ENCODE results near the gene VEGFA.

Gene VEGFA

DNA sequence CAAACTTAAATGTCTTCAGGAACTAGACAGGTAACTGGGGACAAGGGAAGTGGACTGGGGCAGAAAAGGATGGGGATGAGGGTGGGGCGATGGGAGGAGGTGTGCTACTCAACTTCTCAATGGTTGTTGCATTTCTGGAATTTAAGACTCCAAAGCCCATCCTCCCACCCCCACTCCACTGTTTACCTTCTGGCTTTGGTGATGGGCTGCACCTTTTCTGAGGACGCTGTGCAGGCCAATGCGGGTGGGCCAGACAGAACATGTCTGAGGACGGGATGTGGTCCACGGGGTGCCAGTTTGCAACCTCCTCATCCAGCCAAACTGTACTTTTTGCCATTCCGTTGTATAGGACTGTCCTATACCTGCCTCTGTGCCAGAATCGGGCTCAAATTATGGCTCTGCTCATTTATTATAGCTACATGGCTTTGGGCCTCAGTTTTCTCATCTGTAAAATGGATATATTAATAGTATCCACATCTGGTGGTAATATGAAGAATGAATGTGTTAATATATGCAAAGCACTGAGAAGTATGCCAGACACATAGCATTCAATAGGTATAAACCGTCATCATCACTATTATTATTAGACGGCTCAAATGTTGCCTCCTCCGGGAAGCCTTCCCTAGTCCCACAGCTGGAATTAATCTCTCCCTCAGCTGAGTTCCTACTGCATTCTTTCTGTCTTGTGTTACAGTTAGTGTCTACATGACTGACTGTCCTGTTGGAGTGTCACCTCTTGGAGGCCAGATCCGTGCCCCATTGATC is 31.0 kb upstream of the VEGFA start:
- no peak for DNase-seq (ENCODE audit: extremely low read depth in 1 of 2, low read depth in 1 of 2)

- no peak for DNase-seq (ENCODE audit: extremely low read depth in 1 of 2, low read depth in 1 of 2)
Measured at GRCh38 chr6:43739642-43740091, 30.3 kb upstream of the VEGFA start.

GRCh38 chr6:43740321-43740960 is 29.6 kb upstream of the VEGFA start:
- DNase-seq (ENCODE audit: extremely low read depth in 1 of 2, low read depth in 1 of 2), result no peak

GRCh38 chr6:43740961-43741764 is 28.8 kb upstream of the VEGFA start:
- DNase-seq (ENCODE audit: extremely low read depth in 1 of 2, low read depth in 1 of 2), result no peak

GRCh38 chr6:43741829-43742228 is 28.2 kb upstream of the VEGFA start:
- DNase-seq (ENCODE audit: extremely low read depth in 1 of 2, low read depth in 1 of 2), result no peak

GRCh38 chr6:43742285-43742684 is 27.7 kb upstream of the VEGFA start:
- DNase-seq (ENCODE audit: extremely low read depth in 1 of 2, low read depth in 1 of 2), result no peak

DNA sequence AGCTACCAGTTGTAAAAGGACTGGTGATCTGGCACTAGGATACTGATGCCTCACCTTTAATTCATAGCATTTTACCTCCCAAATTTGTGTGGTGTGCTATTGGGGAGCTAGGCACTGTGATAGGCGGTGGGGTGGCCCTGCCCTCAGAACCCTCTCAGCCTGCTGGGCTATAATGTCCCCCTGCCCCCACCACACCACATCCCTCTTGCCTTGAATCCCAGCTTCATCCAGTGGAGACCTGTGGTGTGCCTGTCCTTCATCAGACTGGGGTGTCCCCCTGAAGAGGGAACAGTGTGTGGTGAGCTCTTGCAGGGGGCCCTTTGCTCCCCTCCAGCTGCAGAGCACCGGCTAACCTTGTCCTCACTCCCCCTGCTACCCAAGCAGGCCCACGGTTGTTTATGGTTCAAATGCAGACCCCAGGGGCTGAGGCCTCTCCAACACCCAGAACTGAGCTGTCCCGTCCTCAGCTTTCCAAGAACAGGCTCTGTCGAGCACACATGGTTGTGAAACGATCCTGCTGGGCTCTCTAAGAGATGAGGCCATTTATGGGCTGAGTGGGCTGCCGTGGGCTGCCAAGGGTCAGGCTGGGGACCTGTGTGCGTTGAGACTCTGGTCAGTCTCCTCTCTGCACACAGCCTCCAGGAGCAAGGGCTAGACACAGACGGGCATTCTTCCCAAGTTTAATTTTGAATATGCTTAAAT is 26.9 kb upstream of the VEGFA start:
- no peak for DNase-seq (ENCODE audit: extremely low read depth in 1 of 2, low read depth in 1 of 2)

DNA sequence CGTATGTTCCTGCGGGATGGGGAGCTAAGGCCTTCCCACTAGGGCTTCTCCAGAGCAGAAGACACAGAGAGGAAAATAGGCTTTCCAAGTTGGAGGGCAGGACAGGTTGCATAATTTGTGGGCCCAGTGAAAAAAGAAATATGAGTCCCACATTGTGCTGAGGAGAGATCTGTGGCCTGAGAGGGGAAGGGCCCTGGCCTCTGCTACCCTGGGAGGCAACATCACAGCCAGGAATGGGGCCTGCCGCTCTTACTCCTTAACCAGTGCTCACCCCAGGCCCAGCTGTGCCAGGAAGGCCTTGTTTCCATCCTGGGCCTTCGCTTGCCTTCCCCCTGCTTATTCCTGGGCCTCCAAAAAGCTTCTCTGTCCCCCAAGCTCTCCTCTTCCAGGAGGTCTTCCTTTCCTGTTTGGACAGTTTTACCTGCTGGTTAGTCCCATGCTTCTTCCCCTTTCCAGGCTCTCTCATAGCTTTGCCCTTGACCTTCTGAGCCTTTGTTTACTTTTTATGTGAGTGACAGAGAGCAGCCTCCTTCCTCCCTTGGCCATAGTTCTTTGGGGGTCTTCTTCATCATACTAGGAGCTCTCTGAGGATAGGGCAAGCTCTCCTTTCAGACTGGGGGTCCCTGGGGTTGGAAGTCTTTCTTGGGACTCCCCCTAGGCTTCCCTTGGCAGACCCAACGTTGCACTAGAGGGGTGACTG is 26.2 kb upstream of the VEGFA start:
- DNase-seq (ENCODE audit: extremely low read depth in 1 of 2, low read depth in 1 of 2), result no peak

DNA sequence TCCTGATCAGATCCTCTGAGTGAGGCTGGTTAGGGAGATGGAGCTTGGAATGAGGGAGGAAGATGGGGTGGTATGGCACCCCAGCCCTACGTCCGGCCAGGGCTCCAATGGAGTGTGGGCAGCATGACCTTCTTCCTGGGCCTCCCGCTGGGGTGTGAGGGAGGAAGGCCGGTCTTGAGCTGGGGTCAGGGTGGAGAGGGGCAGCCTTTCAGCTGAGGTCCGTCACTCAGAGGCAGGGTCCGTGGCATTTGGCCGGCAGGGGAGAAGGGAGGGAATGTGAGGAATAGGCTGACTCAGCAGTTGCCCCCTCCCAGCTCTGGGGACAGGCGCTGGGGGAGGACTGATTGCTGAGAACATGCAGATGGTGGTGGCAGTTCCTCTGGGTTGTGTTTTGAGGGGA is 25.5 kb upstream of the VEGFA start:
- no peak for DNase-seq (ENCODE audit: extremely low read depth in 1 of 2, low read depth in 1 of 2)

DNA sequence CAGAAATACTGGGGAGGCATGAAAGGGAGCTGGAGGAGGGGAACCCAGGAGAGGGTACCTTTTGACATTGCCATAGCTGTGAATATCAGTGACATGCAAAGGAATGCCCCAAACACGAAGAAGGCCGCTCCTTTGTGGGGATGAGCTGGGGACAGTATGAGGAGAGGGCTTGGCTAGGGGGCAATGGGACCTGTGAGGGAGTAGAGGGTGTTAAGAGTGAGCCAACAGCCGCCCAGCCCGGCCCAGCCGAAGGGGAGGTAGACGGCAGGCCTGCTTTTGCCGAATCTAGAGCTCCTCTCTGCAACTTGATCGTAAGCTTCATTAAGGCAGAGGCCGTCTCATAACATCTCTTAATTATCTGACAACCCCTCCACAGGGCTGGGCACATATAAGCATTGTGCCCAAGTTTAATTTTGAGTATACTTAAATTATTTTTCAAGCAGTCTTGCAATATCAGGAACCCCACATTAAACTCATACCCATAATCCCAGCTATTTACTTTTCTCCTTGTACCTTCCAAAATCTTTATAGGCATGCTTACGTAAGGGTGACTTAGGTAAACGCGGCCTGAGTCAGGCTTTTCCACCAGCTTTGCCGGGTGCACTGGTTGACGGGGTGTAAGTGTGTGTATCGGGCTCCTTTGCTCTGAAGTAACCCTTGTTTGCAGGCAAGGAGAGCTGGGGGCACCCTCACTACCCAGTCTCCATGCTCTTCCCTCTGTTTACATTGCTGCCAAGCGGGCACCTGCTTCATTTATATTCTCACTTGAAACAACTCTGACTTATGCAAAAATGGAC is 24.9 kb upstream of the VEGFA start:
- no peak for DNase-seq (ENCODE audit: extremely low read depth in 1 of 2, low read depth in 1 of 2)

DNA sequence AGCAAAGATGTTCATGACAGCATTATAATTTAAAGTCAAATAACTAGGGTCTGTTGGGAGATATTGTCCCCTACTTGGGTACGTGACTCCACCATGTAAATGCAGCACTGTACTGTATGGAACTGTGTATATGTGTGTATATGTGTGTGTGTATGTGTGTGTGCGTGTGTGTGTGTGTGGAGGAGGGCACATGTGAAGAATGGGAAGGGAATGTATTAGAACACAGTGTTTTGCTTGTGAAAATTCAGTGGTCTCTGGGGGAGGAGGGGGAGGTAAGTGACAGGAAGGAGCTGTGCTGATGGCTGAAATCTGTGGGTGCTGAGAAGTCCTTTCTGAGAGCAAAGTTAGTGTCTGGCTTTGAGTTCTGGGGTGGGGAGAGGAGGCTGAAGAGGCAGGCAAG is 23.9 kb upstream of the VEGFA start:
- no peak for DNase-seq (ENCODE audit: extremely low read depth in 1 of 2, low read depth in 1 of 2)

GRCh38 chr6:43746613-43747102 is 23.4 kb upstream of the VEGFA start:
- no peak for DNase-seq (ENCODE audit: extremely low read depth in 1 of 2, low read depth in 1 of 2)

- DNase-seq (ENCODE audit: extremely low read depth in 1 of 2, low read depth in 1 of 2), result no peak
Measured at GRCh38 chr6:43747784-43748183, 22.2 kb upstream of the VEGFA start.

DNA sequence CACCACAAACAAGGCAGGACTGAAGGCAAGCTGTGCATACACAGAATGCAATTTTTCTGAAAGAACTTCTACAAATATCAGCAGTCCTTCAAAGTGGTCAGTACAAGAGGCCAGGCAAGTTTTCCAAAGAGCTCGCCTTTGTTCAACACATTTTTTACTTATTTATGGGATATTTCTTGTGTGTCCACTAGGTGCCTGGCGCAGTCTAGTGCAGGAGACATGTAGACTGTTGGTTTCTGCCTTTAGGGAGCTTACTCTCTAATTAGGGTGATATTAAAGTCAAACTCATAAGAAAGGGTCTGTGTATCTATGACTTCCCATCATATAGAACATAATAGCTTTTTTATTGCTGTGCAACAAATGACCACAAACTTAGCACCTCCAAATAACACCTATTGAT is 21.2 kb upstream of the VEGFA start:
- no peak for DNase-seq (ENCODE audit: extremely low read depth in 1 of 2, low read depth in 1 of 2)

GRCh38 chr6:43749461-43749860 is 20.6 kb upstream of the VEGFA start:
- no peak for DNase-seq (ENCODE audit: extremely low read depth in 1 of 2, low read depth in 1 of 2)

- DNase-seq (ENCODE audit: extremely low read depth in 1 of 2, low read depth in 1 of 2), result no peak
Measured at GRCh38 chr6:43750622-43751021, 19.4 kb upstream of the VEGFA start.

GRCh38 chr6:43753570-43754183 is 16.3 kb upstream of the VEGFA start:
- DNase-seq (ENCODE audit: extremely low read depth in 1 of 2, low read depth in 1 of 2), result no peak

GRCh38 chr6:43757966-43758616 is 11.9 kb upstream of the VEGFA start:
- no peak for DNase-seq (ENCODE audit: extremely low read depth in 1 of 2, low read depth in 1 of 2)

- no peak for DNase-seq (ENCODE audit: extremely low read depth in 1 of 2, low read depth in 1 of 2)
Measured at GRCh38 chr6:43758617-43759050, 11.4 kb upstream of the VEGFA start.
